COLO829 (cell line): ENCODE data around the gene ERC1.
A peak's percentile ranks its signal among the peaks of the same experiment; 100 is the strongest.
"Not testable (repeated sequence)": the region's sequence is repeated elsewhere in the genome, so short reads cannot be mapped to it uniquely, and the experiment has no call there.

ENCODE experiments used
- DNase-seq: peaks from one replicate; pipeline ENCODE4 v3.0.0; 2012; ENCODE audit warnings: low spot score

ERC1 gene

GRCh38 chr12:1289371-1290155 lies 298.5 kb downstream of the ERC1 start:
- DNase-seq = no peak

DNA sequence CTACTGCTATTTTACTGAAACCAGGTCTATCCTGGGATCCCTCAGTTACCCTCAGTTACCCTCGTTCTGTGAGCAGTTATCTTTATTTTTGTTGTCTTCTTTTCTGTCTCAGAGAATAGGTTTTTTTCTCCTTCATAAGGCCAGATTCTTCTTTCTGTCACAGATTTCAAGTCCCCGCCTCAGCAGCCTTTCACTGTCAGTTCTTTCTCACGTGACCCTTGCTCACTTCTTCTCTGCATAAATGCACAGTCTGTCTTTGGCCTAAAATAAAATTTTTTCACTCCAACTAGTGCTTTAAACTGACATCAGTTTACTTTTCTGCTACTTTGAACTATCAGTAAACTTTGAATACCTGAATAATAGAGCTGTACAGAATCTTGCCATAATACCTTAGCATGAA lies 299.7 kb downstream of the ERC1 start:
- no peak for DNase-seq

- DNase-seq = no peak
These were observed 300.7 kb downstream of the ERC1 start for GRCh38 chr12:1291601-1292332.

- no peak for DNase-seq
These were observed 302.9 kb downstream of the ERC1 start for GRCh38 chr12:1293901-1294300.

DNA sequence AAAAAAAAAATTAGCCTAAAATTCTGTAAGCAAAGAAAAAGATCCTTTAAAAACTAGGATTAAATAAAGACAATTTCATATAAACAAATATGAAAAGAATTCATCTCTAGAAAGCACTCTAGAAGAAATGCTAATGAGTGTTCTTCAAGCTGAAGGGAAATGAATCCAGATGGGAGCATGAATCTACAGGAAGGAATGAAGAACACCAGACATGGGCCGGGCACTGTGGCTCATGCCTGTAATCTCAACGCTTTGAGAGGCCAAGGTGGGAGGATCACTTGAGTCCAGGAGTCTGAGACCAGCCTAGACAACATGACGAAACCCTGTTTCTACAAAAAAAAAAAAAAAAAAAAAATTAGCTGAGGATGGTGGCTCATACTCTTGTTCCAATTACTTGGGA lies 306.2 kb downstream of the ERC1 start:
- DNase-seq = no peak

GRCh38 chr12:1297639-1298175 lies 306.7 kb downstream of the ERC1 start:
- no peak for DNase-seq

GRCh38 chr12:1300460-1300859 lies 309.4 kb downstream of the ERC1 start:
- DNase-seq = no peak

GRCh38 chr12:1302201-1302870 lies 311.3 kb downstream of the ERC1 start:
- no peak for DNase-seq

DNA sequence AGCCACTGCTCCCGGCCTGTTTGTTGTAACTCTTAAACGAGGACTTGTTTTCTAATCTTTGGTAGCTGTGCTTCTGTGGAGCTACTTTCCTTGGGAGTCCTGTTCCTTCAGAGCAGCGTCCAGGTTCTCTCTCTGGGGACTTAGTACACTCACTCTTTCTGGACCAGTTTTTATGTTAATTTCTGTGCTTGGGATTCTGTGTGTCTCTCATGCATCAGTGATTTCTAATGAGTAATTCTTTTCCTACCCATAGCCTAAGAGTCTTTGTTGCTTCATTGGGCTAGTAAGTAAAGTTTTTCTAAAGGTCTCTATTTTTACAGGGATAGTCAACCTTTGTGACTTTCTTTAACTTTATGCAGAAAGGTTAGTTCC lies 314.0 kb downstream of the ERC1 start:
- DNase-seq = no peak

GRCh38 chr12:1305791-1306500 lies 314.9 kb downstream of the ERC1 start:
- no peak for DNase-seq

GRCh38 chr12:1306817-1307216 lies 315.8 kb downstream of the ERC1 start:
- DNase-seq = no peak

DNA sequence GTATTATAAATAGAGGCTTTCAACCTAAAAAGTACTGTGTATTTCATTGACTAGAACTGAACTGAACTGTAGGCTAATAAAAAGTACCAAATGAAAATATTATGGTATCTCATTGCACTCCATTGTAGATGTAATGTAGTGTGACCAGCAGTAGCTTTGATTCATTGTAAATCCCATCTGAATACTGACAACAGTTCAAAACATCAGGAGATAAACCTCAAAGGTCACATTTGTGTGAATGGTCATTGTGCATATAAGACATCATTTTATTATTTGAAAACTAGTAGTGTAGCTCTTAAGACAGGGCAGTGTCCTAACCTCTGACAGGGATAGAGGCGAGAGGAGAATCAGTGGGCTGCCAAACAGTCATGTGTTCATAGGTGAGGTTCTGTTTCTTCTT lies 316.8 kb downstream of the ERC1 start:
- DNase-seq = peak; percentile 40

- DNase-seq = no peak
These were observed 318.6 kb downstream of the ERC1 start for GRCh38 chr12:1309613-1310012.

- no peak for DNase-seq
These were observed 319.6 kb downstream of the ERC1 start for GRCh38 chr12:1310653-1311052.

DNA sequence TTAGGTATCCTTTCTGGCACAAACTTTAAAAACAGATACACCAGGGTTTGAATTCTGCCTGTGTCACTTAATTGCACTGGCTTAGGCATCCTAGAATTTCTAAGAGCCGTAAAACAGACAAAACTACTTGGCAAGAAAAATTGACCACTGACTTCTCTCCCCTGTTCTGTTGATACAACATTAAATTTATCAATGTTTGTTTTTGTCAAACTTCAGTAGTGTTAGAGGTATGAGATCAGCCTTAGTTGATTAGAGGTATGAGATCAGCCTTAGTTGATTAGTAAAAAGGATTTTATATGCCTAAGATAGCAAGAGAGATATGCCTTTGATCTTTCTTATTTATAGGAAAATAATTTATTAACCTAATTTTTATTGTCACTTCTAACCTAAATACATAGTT lies 320.1 kb downstream of the ERC1 start:
- no peak for DNase-seq

DNA sequence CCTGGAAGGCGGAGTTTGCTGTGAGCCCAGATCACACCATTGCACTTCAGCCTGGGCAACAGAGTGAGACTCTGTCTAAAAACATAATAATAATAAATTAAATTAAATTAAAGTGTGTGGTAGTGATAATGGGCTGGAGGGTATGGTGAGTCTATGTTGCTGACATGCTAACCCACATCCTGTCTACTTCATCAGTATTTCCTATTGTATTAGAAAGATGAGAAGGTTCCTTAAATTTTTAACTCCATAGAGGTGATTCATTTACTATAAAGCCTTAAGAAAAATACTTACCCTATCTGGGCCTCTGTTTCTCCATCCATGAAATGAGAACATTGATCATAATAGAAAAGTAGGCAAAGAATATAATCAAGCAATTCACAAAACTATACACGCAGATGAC lies 322.9 kb downstream of the ERC1 start:
- DNase-seq = no peak

- DNase-seq = no peak
These were observed 323.5 kb downstream of the ERC1 start for GRCh38 chr12:1314523-1314922.

- DNase-seq = not testable (repeated sequence)
These were observed 326.0 kb downstream of the ERC1 start for GRCh38 chr12:1316991-1317390.

DNA sequence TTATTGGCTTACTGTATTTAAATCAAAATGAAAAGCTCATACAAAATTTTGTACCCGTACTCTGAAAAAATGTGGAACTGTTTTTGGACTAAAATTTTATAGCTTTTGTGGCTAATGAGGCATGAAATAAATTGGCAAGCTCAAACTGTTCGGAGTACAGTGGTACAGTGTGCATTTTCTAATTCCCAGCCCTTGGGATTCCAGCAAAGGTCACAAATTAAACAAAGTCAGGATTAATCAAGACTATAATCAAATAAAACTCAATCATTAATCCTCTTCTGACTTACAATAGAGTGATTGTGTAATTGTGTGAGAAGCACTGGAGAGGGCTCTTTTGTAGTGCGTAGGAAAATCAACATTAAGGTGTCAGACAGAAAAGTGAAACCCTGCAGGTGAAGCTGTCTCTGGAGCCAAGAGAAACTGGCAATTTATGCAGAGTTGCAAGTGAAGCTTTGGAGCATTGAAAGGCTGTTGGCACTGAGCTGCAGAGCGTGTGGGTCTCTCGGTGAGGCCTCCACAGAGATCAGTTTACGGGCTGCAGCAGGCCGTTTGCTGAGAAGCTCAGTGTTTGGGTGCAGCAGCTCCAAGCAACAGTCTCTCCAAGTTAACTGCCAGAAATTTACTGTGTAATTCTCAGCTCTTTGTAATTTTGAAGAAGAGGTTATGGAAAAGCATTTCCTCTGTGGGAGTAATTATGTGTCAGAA lies 327.5 kb downstream of the ERC1 start:
- peak; percentile 32 for DNase-seq

GRCh38 chr12:1319212-1319611 lies 328.2 kb downstream of the ERC1 start:
- no peak for DNase-seq

DNA sequence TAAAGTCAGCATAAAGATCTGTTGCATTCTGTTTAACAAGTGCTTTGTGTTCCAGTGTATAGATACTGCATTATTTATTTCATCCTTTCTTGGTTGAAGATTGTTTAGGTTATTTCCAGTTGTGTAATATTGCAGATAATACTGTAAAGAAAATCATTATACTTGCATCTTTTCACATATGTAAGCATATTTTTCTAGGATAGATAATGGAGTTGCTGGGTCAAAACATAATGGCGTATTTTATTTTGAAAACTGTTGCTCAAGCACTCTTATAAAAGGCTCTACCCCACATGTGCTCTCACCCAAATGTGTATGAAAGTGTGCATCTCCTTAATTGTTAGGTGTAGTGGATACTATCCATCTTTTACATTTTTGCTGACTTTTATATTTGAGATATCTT lies 329.0 kb downstream of the ERC1 start:
- no peak for DNase-seq

DNA sequence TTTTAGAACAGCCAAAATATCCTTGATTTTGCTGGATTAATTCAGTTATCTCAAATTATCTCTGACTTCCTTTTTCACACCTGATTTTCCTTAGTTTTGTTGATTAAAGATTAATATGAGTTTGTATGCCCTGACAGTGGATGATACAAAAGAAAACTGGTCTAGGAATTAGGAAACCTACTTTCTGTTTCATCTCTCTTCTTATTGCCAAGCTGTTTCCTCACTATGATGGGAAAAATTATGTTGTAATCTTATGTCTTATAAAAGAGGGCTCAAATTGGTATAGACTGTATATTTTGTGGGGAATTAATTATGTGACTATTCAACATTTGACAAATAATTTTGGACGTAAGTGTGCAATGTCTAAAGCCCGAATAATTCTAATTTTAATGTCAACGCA lies 331.8 kb downstream of the ERC1 start:
- no peak for DNase-seq
